NCI-H1930 (cell line): ENCODE data around the gene PANK1.

ENCODE experiments used
- DNase-seq, 2 experiments: peaks; one replicate each; lab custom pipeline; 2025; lab: John Stamatoyannopoulos, UW

PANK1 gene

GRCh38 chr10:89644967-89645741 lies at the start of gene PANK1:
Gene PANK1, minus strand, starts transcription at chr10:89645242. Its CDS starts 351 bp downstream, at chr10:89644891.
- DNase-seq, result peak; percentile 13 to 39

- DNase-seq, result no peak
Observed at GRCh38 chr10:89693176-89693575, 48.1 kb upstream of the PANK1 start.

- DNase-seq, result no peak
Observed at GRCh38 chr10:89692416-89692815, 47.4 kb upstream of the PANK1 start.

- no peak for DNase-seq
Observed at GRCh38 chr10:89690027-89690426, 45.0 kb upstream of the PANK1 start.

GRCh38 chr10:89685936-89686335 lies 40.9 kb upstream of the PANK1 start:
- DNase-seq, result no peak

- DNase-seq, result no peak
Observed at GRCh38 chr10:89684604-89685003, 39.6 kb upstream of the PANK1 start.

- no peak for DNase-seq
Observed at GRCh38 chr10:89683883-89684282, 38.8 kb upstream of the PANK1 start.

GRCh38 chr10:89679986-89680385 lies 34.9 kb upstream of the PANK1 start:
- DNase-seq, result no peak

DNA sequence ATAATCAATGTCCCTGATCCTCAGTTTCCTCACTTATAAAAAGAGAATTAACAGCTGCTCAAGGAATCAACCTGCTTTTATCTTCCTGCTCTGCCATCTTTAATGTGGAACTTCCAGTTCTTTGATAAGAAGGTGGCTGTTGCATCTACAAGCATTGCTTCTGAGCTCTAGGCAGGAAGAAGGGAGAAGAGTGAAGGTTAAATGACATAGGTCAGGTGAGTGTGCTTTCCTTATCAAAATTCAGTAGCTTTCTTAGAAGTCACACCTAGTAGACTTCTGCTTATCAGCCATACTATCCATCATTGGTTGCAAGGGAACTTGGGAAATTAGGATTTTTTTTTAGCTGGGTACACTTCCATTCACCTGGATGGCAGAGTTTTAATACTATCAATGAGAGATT lies 32.3 kb upstream of the PANK1 start:
- no peak for DNase-seq

- DNase-seq, result no peak
Observed at GRCh38 chr10:89670926-89671325, 25.9 kb upstream of the PANK1 start.

DNA sequence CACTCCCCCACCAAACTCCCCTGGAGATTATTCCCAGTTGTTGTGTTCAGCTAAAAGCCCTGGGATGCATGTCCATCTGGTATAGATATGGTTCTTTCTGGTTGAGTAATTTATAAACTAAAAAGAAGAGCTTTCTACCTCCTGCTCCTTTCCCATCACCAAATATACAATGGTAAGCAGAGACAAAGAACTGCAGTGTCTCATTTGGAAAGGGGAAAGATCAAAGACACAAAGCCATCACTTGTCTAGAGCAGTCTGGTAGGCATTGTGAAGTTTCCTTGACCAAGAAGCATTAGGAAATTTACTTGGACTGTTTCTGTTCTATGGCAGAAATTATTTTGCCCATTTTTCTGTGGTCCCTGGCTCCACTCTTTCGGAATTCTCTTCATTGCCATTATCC lies 24.9 kb upstream of the PANK1 start:
- no peak for DNase-seq

DNA sequence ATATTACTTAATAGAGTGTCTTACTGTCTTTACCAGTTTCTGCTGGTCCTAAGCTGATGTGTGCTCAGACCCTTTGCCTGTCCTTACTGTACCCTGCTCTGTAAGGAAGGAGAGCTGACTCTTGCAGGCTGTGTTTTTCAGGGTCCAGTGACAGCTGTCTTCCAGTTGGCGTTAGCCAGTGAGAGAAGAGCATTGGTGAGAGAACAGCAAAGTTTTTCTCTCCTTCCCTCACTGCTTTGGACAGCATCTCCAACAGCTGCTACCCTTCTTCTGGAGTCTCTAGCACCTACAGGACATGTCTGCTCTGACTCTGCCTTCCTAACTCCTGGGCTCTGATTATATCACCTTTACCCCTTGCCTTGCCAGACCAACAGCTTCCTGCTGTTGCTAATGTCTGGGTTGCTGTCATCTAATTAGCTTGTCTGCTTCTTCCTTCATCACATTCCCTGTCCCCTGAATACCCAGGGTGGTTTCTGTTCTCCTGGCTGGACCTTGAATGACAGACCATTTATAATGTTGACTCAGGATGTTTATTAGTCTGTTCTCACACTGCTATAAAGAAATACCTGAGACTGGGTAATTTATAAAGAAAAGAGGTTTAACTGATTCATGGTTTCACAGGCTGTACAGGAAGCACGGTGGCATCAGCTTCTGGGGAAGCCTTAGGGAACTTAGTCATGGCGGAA lies 23.5 kb upstream of the PANK1 start:
- DNase-seq, result no peak

- no peak for DNase-seq
Observed at GRCh38 chr10:89666138-89666537, 21.1 kb upstream of the PANK1 start.

DNA sequence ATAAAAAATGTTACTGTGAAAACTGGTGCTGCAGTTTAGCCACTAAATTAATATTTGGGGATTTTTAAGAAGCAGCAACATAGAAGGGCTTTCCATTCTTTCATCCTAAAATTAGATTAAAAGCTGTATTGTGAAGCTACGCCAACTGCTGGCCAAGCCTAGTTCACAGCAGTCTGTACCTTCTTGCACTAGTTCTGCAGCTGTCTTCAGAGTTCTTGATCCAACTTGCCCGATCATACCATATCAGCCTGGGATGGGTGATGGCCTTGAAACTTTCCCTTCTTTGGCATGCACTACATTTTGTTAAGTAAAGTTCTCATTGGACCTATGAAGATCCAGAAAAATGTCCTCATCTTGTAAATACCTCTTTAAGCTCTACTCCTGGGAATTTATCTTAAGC lies 20.3 kb upstream of the PANK1 start:
- no peak for DNase-seq

GRCh38 chr10:89664203-89664602 lies 19.2 kb upstream of the PANK1 start:
- no peak for DNase-seq

DNA sequence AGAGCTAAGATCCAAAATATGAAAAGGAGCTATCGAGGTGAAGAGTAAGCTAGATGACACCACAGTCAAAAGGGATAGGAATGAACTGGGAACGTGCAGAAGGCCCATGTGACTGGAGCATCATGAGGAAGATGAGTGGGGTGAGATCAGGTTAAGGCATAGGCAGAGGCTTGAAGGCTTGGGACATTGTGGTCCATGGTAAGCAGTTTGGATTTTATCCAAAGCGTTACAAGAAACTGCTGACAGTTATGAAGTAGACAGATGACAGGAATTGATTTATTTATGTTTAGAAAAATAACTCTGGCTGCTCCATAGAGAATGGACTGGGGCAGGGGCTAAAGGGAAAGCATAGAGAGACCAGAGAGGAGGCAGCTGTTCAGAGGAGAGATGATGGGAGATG lies 18.1 kb upstream of the PANK1 start:
- no peak for DNase-seq

DNA sequence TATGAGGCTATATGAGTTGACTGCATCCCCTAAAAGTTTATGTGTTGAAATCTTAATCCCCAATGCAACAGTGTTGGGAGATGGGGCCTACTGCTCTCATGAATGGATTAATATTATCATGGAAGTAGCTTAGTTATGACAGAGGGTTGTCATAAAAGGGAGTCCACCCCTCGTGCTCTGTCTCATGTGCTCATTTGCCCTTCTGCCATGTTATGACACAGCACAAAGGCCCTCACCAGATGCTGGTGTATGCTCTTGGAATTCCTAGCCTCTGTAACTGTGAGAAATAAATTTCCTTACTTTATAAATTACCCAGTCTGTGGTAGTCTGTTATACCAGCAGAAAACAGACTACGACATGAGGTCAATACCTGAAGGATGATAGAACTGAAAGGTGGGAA lies 17.6 kb upstream of the PANK1 start:
- DNase-seq, result no peak

- no peak for DNase-seq
Observed at GRCh38 chr10:89659143-89660131, 14.4 kb upstream of the PANK1 start.

DNA sequence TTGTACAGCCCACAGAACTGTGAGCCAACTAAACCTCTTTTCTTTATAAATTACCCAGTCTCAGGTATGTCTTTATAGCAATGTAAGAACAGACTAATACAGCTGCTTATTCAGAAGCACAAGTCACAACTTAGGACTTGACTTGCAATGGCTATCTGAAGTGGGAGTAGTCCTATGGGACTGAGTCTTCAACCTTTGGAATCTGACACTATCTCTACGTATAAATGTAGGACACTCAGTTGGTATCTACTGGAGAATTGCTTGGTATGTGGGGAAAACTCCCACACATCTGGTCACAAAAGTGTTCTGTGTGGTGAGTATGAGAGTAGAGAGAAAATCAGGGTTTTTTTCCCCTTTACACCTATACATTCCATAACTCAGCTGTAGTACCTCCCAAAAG lies 12.3 kb upstream of the PANK1 start:
- no peak for DNase-seq

DNA sequence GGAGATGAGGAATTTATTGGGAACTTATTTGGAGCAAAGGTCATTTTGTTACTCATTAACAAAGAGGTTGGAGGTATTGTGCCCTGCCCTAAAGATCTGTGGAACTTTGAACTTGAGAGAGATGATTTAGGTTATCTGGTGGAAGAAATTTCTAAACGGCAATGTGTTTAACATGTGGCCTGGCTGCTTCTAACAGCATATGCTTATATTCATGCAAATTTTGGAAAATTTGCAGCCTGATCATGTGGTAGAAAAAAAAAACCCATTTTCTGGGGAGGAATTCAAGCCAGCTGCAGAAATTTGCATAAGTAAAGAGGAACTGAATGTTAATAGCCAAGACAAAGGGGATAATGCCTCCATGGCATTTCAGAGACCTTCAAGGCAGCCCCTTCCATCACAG lies 10.7 kb upstream of the PANK1 start:
- DNase-seq, result no peak

DNA sequence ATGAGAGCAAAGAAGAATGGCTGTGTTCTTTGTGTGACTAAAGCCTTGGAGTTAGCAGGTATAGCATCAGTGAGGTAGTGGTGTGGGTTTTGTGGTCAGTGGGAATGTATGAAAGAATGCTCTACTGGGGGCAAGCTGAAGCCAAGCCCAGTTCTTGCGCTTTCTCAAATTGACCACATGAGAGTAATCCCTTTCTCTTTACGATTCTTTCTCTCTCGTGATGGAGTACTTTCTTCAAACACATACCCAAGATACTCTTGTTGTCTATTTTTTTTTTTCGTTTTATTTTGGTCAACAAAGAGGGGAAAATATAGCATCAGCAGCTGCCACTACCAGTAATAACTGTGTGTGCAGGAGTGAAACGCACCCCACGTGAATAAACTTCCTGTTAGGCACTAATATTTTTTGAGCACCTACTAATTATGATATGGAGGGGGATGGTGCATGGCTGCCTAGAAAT lies 8.4 kb upstream of the PANK1 start:
- no peak for DNase-seq

DNA sequence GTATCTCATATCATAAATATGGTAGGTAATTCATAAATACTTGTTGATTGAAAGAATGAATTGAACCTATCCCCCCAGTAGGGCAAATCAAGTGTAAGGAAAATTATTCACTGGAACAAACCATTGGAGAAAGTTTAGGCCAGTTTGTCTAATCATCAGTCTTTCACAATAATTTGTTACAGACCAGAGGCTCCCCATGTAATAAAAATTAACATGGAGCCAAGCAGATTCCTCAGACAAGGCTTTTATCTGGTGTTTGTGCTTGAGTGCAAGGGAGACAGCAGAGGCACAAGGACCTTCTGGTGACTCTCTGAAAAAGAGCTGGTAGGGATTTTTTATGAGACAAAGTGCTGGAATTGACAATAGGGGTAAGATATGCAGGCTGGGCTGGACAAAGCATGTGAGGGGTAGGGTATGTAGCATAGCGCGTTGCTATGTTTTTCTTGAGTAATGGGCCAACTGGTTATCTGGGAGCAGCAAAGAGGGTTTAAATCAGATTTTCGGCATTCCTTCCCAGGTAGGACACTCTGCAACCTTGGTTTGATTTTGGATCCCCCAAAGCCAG lies 7.8 kb upstream of the PANK1 start:
- DNase-seq, result no peak
